HG02870 (cell line): Measurements from ENCODE around the gene CDC37L1.
A peak's percentile ranks its signal among the peaks of the same experiment; 100 is the strongest.
"Not testable (repeated sequence)": the region's sequence is repeated elsewhere in the genome, so short reads cannot be mapped to it uniquely, and the experiment has no call there.

Experiments
- ATAC-seq: cut with Tn5 transposase; IDR thresholded peaks from one replicate; pipeline ENCODE4 v1.9.1; 2021; ENCODE audit warnings: mild to moderate bottlenecking, moderate library complexity; ENCODE audit not compliant: unreplicated experiment

CDC37L1 gene

DNA sequence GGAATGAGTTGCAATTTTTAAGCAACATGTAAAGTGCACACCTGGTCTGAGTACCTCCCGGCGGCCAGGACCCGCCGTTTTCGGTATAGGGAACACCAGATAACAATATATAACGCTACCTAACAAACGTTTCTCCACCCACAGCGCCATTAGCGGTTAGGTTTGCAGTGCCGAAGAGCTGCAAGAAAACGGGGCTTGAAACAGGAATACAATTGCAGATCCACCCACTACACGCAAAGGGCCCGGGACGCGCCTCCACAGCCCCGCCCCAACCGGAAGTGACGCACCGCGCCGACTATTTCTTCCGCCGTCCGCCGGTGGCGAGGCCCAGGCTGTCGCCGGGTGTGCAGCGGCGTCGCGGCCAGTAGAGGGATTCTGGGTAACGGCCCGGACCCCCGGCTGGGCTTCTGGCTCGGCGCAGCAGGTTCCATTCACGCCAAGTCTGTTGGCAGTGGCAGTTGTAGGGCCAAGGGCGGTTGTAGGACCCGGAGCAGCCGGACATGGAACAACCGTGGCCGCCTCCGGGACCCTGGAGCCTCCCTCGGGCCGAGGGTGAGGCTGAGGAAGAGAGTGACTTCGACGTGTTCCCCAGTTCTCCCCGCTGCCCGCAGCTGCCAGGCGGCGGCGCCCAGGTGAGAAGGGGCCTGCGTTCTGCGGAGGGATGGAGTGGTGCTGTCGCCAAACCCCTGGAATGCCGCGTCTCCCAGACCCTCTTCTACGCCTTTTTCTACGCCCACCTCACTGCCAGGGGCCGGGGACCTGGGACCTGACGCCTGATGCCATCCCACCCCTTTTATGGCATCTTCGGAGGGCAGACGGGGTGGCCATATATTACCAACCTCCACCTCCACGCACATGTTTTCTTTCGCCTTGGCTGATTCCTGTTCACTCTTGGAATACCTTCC lies at the start of gene CDC37L1:
TSS of gene CDC37L1 (plus strand) at position 302 of the 905 bp plus-strand sequence. CDS start at position 501, 199 bp downstream.
- peak; percentile 97 for ATAC-seq

- no peak for ATAC-seq
Measured at GRCh38 chr9:4630836-4631235, 48.5 kb upstream of the CDC37L1 start.

- ATAC-seq: no peak
Measured at GRCh38 chr9:4638968-4639367, 40.4 kb upstream of the CDC37L1 start.

GRCh38 chr9:4639420-4639819 lies 39.9 kb upstream of the CDC37L1 start:
- no peak for ATAC-seq

DNA sequence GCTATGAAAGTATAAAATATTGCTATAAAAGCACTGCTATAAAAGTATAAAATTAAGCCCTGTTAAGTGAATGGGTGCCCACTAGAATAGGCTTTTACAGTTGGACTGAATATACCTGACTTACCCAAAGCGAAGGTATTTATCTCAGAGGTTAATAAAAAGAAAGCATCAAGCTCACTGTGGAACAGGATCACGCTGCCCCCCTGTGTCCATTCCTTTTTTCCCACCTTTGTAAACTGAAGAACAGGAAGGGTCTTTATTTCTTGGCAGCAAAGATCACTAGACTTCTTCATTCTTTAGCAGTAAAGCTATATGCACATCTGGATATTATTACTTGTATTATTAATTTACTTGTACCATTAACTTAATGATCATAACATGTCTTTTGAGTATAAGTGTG lies 39.3 kb upstream of the CDC37L1 start:
- no peak for ATAC-seq

- no peak for ATAC-seq
Measured at GRCh38 chr9:4642351-4642750, 37.0 kb upstream of the CDC37L1 start.

- ATAC-seq: no peak
Measured at GRCh38 chr9:4654084-4654483, 25.3 kb upstream of the CDC37L1 start.

GRCh38 chr9:4654538-4654937 lies 24.8 kb upstream of the CDC37L1 start:
- ATAC-seq: no peak

GRCh38 chr9:4656196-4656595 lies 23.2 kb upstream of the CDC37L1 start:
- ATAC-seq: not testable (repeated sequence)

GRCh38 chr9:4656621-4657020 lies 22.7 kb upstream of the CDC37L1 start:
- no peak for ATAC-seq

DNA sequence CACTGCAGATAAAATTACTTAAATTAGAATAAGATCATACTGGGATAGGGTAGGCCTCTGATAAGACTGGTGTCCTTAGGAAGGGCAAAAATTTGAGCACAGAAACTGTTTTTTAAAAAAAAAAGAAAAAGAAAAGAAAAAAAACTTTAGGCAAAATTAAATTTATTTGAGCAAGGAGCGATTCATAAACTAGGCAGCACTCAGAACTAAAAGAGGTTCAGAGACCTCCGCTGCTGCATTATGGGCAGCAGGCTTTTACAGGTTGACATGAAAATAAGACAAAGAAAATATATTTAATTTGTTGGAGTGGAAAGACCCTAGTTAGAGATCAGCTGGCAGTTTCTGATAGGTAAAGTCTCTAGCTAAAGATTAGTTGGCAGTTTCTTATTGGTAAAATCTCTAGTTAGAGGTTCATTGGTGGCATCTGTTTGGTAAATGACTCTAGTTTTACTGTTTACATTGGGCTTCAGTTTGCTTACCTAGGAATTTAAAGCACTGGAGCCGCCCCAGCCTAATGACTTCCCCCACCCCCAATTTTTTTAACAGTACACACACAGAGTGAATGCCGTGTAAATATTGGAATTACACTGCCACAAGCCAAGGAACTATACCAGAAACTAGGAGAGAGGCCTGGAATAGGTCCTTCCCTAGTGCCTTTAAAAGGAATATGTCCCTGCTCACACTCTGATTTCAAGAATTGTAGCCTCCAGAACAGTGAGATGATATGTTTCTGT lies 21.8 kb upstream of the CDC37L1 start:
- no peak for ATAC-seq

DNA sequence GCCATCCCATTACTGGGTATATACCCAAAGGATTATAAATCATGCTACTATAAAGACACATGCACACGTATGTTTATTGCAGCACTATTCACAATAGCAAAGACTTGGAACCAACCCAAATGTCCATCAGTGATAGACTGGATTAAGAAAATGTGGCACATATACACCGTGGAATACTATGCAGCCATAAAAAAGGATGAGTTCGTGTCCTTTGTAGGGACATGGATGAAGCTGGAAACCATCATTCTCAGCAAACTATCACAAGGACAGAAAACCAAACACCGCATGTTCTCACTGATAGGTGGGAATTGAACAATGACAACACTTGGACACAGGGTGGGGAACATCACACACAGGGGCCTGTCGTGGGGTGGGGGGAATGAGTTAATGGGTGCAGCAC lies 18.7 kb upstream of the CDC37L1 start:
- ATAC-seq: not testable (repeated sequence)

GRCh38 chr9:4661165-4661564 lies 18.2 kb upstream of the CDC37L1 start:
- no peak for ATAC-seq

- ATAC-seq: no peak
Measured at GRCh38 chr9:4661611-4662010, 17.8 kb upstream of the CDC37L1 start.

DNA sequence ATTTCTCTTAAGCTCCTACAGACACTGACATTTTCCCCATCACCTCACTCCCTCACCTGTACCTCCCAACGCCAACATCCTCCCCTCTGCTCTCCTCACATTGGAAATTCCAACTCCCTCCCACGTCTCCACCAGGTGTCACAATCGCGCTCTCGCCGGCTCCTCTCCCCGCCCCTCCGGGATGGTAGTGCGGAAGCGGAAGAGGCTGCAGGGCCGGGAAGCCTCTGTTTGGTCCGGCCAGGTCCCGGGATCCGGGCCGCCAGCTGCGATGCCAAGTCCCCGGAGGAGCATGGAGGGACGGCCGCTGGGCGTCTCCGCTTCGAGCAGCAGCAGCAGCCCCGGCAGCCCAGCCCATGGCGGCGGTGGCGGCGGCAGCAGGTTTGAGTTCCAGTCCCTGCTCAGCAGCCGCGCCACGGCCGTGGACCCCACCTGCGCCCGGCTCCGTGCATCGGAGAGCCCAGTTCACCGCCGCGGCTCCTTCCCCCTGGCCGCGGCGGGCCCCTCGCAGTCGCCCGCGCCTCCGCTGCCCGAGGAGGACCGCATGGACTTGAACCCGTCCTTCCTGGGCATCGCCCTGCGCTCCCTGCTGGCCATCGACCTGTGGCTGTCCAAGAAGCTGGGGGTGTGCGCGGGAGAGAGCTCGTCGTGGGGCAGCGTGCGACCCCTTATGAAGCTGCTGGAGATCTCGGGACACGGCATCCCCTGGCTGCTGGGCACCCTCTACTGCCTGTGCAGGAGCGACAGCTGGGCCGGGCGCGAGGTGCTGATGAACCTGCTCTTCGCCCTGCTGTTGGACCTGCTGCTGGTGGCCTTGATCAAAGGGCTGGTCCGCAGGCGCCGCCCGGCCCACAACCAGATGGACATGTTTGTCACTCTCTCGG lies 17.0 kb upstream of the CDC37L1 start, which contains the start of gene PLPP6:
TSS of gene PLPP6 (plus strand) at position 187 of the 881 bp plus-strand sequence. CDS start at position 269, 82 bp downstream.
- ATAC-seq: peak; percentile 86

DNA sequence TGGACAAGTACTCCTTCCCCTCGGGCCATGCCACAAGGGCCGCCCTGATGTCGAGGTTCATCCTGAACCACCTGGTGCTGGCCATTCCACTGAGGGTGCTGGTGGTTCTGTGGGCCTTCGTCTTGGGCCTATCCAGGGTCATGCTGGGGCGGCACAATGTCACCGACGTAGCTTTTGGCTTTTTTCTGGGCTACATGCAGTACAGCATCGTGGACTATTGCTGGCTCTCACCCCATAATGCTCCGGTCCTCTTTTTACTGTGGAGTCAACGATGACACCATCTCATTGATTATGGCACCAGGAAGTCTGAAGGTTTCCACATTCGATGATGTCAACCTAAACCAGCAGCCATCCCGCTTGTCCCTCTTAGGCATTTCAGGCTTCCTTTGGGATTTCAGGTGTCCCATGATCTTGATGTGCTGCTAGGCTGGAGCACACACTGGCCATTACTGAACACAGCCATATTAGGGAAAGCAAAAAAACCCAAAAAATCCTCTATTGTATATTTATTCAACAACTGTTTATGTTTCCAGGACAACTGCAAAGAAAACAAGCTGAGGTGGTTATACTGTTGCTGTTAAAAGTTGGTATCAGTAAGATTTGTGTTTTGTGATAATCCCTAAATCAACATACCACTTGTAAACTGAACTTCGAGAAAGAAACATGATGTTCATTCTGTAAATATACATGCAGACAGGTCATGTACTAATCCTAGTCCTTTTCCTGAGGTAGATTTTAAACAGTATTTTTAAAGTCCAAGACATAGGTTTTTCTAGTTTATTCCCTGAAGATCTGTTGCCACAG lies 16.2 kb upstream of the CDC37L1 start:
- ATAC-seq: no peak

- no peak for ATAC-seq
Measured at GRCh38 chr9:4663956-4664355, 15.4 kb upstream of the CDC37L1 start.

- ATAC-seq: no peak
Measured at GRCh38 chr9:4665357-4665756, 14.0 kb upstream of the CDC37L1 start.

- ATAC-seq: no peak
Measured at GRCh38 chr9:4666042-4666699, 13.2 kb upstream of the CDC37L1 start, which contains the start of gene SPATA6L. Gene SPATA6L (minus strand): TSS chr9:4666480. CDS start chr9:4666250, 230 bp downstream.
